Activated naive CD8-positive, alpha-beta T cell treated with anti-CD3 and anti-CD28 coated beads, Interleukin-2, amount 10 ng/mL, durations not matched to agents 7 days and 5 days (primary cell): ENCODE data around the gene ARID5A. TPM values are rescaled to one million over a fixed set of nuclear protein-coding genes. Genes with fewer than 3 reads are reported as not detected.

Experiments
- ATAC-seq: fragments of 150-1000 bp; cut with Tn5 transposase; one replicate; pipeline ENCODE4 v1.10.0; 2021; ENCODE audit warnings: low read depth, moderate library complexity
- POLR2A ChIA-PET: fragments of 350-600 bp; sonication (Branson Sonifier 250); formaldehyde crosslinking; loops from one replicate; lab custom pipeline; 2021; ENCODE audit warnings: antibody characterized with exemption; lab: Charles Lee
- DNase-seq: peaks from one replicate; pipeline ENCODE4 v3.0.0; 2021
- H3K27ac Mint-ChIP-seq: one replicate; pipeline ENCODE4 v1.8.0; 2022; ENCODE audit warnings: mild to moderate bottlenecking, mixed read lengths
- H3K27me3 Mint-ChIP-seq: one replicate; pipeline ENCODE4 v1.8.0; 2022; ENCODE audit warnings: mild to moderate bottlenecking, moderate library complexity, mixed read lengths
- H3K36me3 Mint-ChIP-seq: one replicate; pipeline ENCODE4 v1.8.0; 2021; ENCODE audit warnings: mild to moderate bottlenecking, mixed read lengths
- H3K4me1 Mint-ChIP-seq: one replicate; pipeline ENCODE4 v1.8.0; 2021; ENCODE audit warnings: mixed read lengths
- H3K4me3 Mint-ChIP-seq: one replicate; pipeline ENCODE4 v1.8.0; 2022; ENCODE audit warnings: mild to moderate bottlenecking, moderate library complexity, mixed read lengths
- H3K9me3 Mint-ChIP-seq: one replicate; pipeline ENCODE4 v1.8.0; 2021; ENCODE audit warnings: mixed read lengths
- total RNA-seq, 2 experiments: library from RNA; stranded (reverse); gene quantifications; one replicate each; pipeline ENCODE4 v1.2.3, GENCODE V29; 2021

Gene ARID5A
- total RNA-seq, 2 experiments from 2014 or later, result 62.1 to 62.8 TPM

GRCh38 chr2:96501886-96502810 is 34.4 kb upstream of the ARID5A start:
- POLR2A ChIA-PET, result interaction anchor here (0.6 kb wide), 1 partner anchor 34 kb away, joined by 5 read pairs; no protein-coding TSS in a partner anchor
- Mint-ChIP-seq H3K36me3 (peaks cover 4% of the 10 kb centered on the region), H3K4me3 (peak overlapping the region; percentile 22), H3K27ac (peak overlapping the region; percentile 82), H3K27me3 (peaks cover 3% of the 10 kb centered on the region), H3K9me3 (no peaks in the 10 kb centered on the region), H3K4me1 (peaks cover 16% of the 10 kb centered on the region)
- DNase-seq (no peak), ATAC-seq (no peak)

GRCh38 chr2:96502891-96503636 is 33.5 kb upstream of the ARID5A start:
- H3K4me3 Mint-ChIP-seq, result no peak overlapping the region
- no peak for ATAC-seq
- POLR2A ChIA-PET, result no interaction called here
- no peaks in the 10 kb centered on the region for H3K9me3 Mint-ChIP-seq
- H3K27me3 Mint-ChIP-seq, result peaks cover 3% of the 10 kb centered on the region
- H3K4me1 Mint-ChIP-seq, result peaks cover 20% of the 10 kb centered on the region
- DNase-seq, result no peak
- H3K36me3 Mint-ChIP-seq, result peaks cover 3% of the 10 kb centered on the region
- no peak overlapping the region for H3K27ac Mint-ChIP-seq

- POLR2A ChIA-PET, result no interaction called here
- no peaks in the 10 kb centered on the region for H3K9me3 Mint-ChIP-seq
These were observed 32.8 kb upstream of the ARID5A start for GRCh38 chr2:96503637-96504243.

GRCh38 chr2:96505231-96505889 is 31.2 kb upstream of the ARID5A start, which contains the start of gene NEURL3:
NEURL3 (minus strand) TSS chr2:96505357; CDS start chr2:96505286, 71 bp downstream.
- Mint-ChIP-seq H3K27me3 (peaks cover 3% of the 10 kb centered on the region), H3K36me3 (no peaks in the 10 kb centered on the region), H3K27ac (no peak within 1 kb of the TSS), H3K4me3 (no peak within 1 kb of the TSS), H3K9me3 (no peaks in the 10 kb centered on the region), H3K4me1 (peaks cover 31% of the 10 kb centered on the region)
- ATAC-seq (no peak), DNase-seq (peak; percentile 13)
- POLR2A ChIA-PET, result interaction anchor here (1.5 kb wide), 1 partner anchor 98 kb away, joined by 3 read pairs; no protein-coding TSS in a partner anchor

More at GRCh38 chr2:96503637-96504243, 32.8 kb upstream of the ARID5A start:
- ATAC-seq, result no peak
- Mint-ChIP-seq H3K36me3 (peaks cover 3% of the 10 kb centered on the region), H3K27ac (no peak overlapping the region), H3K4me1 (peaks cover 20% of the 10 kb centered on the region), H3K4me3 (no peak overlapping the region), H3K27me3 (peaks cover 3% of the 10 kb centered on the region)
- no peak for DNase-seq

DNA sequence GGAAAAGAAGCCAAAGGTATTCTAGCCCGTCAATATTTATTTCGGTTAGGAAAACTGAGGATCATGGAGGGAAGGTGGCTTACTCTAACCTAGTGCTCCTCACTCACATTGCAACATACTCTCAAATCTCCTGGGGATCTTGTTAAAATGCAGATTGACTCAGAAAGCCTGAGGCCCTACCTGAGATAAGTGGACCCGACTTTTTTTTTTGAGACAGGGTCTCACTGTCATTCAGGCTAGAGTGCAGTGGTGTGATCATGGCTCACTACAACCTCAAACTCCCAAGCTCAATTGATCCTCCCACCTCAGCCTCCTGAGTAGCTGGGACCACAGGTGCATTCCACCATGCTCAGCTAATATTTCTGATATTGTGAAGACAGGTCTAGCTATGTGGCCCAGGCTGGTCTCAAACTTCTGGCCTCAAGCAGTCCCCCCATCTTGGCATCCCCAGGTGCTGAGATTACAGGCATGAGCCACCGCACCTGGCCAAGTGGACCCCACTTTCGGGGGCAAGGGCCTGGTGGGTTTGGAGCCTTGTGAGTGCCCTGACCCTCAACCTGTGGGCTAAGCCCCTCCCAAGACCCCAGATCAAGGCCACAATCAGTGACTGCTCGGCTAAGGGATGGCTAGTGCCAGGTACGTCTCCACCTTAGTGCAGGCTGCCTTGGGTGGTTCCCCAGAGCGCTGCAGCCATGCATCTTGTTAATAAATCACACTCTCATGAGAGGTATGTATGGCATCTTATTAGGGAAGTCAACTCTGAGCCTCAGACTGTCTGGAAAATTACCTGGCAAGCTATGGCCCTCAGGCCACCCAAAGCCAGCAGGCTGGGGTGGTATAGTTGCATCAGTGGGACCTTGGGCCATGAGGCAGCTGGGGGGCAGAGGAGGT is 30.3 kb upstream of the ARID5A start:
- DNase-seq, result peak; percentile 12
- ATAC-seq, result no peak
- Mint-ChIP-seq H3K4me3 (no peak overlapping the region), H3K27ac (no peak overlapping the region), H3K9me3 (no peaks in the 10 kb centered on the region), H3K4me1 (peaks cover 27% of the 10 kb centered on the region), H3K27me3 (peaks cover 7% of the 10 kb centered on the region), H3K36me3 (no peaks in the 10 kb centered on the region)
- POLR2A ChIA-PET, result interaction anchor here (0.9 to 1.5 kb wide), 2 partner anchors 32 to 99 kb away, joined by 3 read pairs; no protein-coding TSS in a partner anchor

DNA sequence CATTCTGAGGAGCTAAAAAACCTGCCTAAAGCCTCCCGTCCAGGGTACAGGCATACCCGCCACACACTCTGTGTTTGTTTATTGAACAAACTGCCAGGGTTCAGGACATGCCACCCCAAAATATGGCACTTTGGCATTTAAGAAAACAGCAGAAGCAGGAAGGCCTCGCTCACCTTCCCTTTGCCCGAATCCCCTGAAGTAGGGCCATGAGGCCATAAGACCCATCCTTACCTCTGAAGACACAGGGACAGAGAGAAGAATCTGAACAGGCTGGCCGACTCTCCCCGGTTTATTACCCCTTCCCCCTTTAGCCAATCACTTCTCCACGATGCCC is 29.7 kb upstream of the ARID5A start:
- Mint-ChIP-seq H3K27ac (no peak overlapping the region), H3K9me3 (no peaks in the 10 kb centered on the region), H3K4me1 (peaks cover 21% of the 10 kb centered on the region), H3K27me3 (peaks cover 7% of the 10 kb centered on the region), H3K36me3 (no peaks in the 10 kb centered on the region), H3K4me3 (no peak overlapping the region)
- POLR2A ChIA-PET, result interaction anchor here (1.3 kb wide), 1 partner anchor 99 kb away, joined by 6 read pairs; no protein-coding TSS in a partner anchor
- ATAC-seq (no peak), DNase-seq (peak; percentile 20)

DNA sequence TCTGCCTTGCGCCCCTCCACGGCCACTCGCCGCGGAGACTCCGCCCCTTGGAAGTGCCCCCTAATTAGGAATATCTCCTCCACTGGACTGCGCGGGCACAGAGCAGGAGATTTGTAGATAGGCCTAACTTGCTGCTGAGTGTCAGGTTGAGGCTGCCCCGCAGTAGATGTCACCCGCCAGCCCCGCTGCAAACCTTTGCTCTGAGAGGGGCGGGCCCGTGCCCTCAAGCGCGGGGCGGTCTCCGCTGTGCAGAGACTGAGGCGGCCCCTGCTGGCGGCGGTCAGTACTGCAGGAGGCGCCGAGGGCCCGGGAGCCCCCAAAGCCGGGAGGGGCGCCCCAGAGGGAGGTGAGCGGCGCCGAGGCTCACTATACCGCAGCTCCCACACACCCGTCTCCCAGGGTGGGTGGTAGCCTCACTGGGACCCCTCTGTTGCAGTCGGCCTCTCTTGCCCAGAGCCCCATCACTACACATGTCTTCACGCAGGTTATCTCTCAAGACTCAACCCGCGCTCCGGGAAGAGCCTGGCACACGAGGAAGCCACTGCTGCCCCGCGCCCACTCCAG is 28.5 kb upstream of the ARID5A start:
- H3K27ac Mint-ChIP-seq, result peak overlapping the region; percentile 58
- no peaks in the 10 kb centered on the region for H3K36me3 Mint-ChIP-seq
- H3K27me3 Mint-ChIP-seq, result peaks cover 9% of the 10 kb centered on the region
- no peaks in the 10 kb centered on the region for H3K9me3 Mint-ChIP-seq
- DNase-seq (peak; percentile 98), ATAC-seq (peak; percentile 91)
- peaks cover 17% of the 10 kb centered on the region for H3K4me1 Mint-ChIP-seq
- peak overlapping the region; percentile 74 for H3K4me3 Mint-ChIP-seq
- POLR2A ChIA-PET, result interaction anchor here (1.3 kb wide), 1 partner anchor 101 kb away, joined by 6 read pairs; no protein-coding TSS in a partner anchor

DNA sequence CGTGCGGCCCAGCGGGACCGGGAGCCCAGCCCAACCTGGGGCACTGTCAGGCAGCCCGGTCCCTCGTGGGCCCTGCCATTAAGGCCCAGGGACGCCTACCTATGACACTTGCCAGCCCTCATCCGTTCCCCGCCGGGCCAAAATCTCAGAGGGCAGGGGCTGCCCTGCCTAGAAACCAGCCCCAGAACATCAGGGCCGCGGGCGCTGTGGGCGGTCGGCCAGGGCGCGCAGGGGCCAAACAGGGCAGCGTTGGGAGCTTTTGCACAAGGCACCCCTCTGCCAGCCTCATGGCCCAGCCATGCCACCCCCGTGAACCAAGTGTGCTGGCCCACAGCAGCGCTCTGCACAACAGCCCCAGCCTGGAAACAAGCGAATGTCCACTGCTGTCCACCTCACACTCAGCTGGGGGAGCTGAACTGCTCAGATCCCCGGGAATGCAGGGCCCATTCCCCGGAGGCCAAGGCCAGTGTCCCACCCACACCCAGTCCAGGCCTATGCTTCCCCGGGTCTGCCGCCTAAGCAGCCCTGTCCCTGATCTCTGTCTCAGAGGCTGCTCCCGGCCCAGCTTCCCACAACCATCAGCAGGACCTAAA is 27.9 kb upstream of the ARID5A start:
- no peaks in the 10 kb centered on the region for H3K9me3 Mint-ChIP-seq
- ATAC-seq (no peak), DNase-seq (peak; percentile 43)
- H3K4me3 Mint-ChIP-seq, result no peak overlapping the region
- no peak overlapping the region for H3K27ac Mint-ChIP-seq
- no peaks in the 10 kb centered on the region for H3K36me3 Mint-ChIP-seq
- POLR2A ChIA-PET, result interaction anchor here (1.0 to 2.3 kb wide), 4 partner anchors 29 to 173 kb away, joined by 3 to 8 read pairs (median 4); partner anchors contain the start of genes ARID5A and NCAPH
- H3K4me1 Mint-ChIP-seq, result peaks cover 17% of the 10 kb centered on the region
- peaks cover 9% of the 10 kb centered on the region for H3K27me3 Mint-ChIP-seq

- no peak overlapping the region for H3K4me3 Mint-ChIP-seq
- POLR2A ChIA-PET, result interaction anchor here (0.5 to 2.3 kb wide), 5 partner anchors 28 to 256 kb away, joined by 3 to 8 read pairs (median 3); partner anchors contain the start of genes ARID5A and NCAPH
- H3K27ac Mint-ChIP-seq, result no peak overlapping the region
- no peaks in the 10 kb centered on the region for H3K9me3 Mint-ChIP-seq
- H3K27me3 Mint-ChIP-seq, result peaks cover 9% of the 10 kb centered on the region
- no peaks in the 10 kb centered on the region for H3K36me3 Mint-ChIP-seq
- ATAC-seq, result peak; percentile 30
- peak; percentile 78 for DNase-seq
- H3K4me1 Mint-ChIP-seq, result peaks cover 17% of the 10 kb centered on the region
These were observed 27.3 kb upstream of the ARID5A start for GRCh38 chr2:96509114-96509846.

- POLR2A ChIA-PET, result interaction anchor here (1.0 to 2.3 kb wide), 3 partner anchors 27 to 174 kb away, joined by 3 to 8 read pairs (median 5); partner anchors contain the start of genes ARID5A and NCAPH
- Mint-ChIP-seq H3K27me3 (peaks cover 9% of the 10 kb centered on the region), H3K4me1 (peaks cover 17% of the 10 kb centered on the region), H3K9me3 (no peaks in the 10 kb centered on the region), H3K36me3 (no peaks in the 10 kb centered on the region), H3K27ac (no peak overlapping the region), H3K4me3 (no peak overlapping the region)
- DNase-seq, result no peak
- no peak for ATAC-seq
These were observed 26.7 kb upstream of the ARID5A start for GRCh38 chr2:96509847-96510230.
